Neural cell (in vitro differentiated cells): ENCODE results near the gene TYSND1.

Experiments used
- EP300 ChIP-seq: fragments of 450-650 bp; conservative IDR thresholded peaks from 2 replicates; pipeline ENCODE4 v1.6.1; 2014; ENCODE audit warnings: antibody characterized with exemption, mild to moderate bottlenecking, moderate library complexity; ENCODE audit not compliant: poor library complexity, severe bottlenecking
- EZH2 ChIP-seq: fragments of 200-600, 300-800 bp; shearing (Covaris generic), sonication (generic); IDR thresholded peaks from 2 replicates; pipeline ENCODE4 v1.6.1; 2014; ENCODE audit warnings: antibody characterized with exemption, low read length, borderline replicate concordance, mild to moderate bottlenecking; ENCODE audit not compliant: insufficient read depth, poor library complexity, severe bottlenecking
- MXI1 ChIP-seq: fragments of 450-650 bp; conservative IDR thresholded peaks from 2 replicates; pipeline ENCODE4 v1.6.1; 2014; ENCODE audit warnings: antibody characterized with exemption, mild to moderate bottlenecking; ENCODE audit not compliant: poor library complexity, severe bottlenecking
- POLR2AphosphoS5 ChIP-seq: IDR thresholded peaks from 2 replicates; pipeline ENCODE4 v1.6.1; 2012
- RAD21 ChIP-seq: fragments of 450-650 bp; conservative IDR thresholded peaks from 2 replicates; pipeline ENCODE4 v1.6.1; 2014; ENCODE audit warnings: antibody characterized with exemption, mild to moderate bottlenecking, moderate library complexity
- SMC3 ChIP-seq: fragments of 450-650 bp; conservative IDR thresholded peaks from 2 replicates; pipeline ENCODE4 v1.6.1; 2014; ENCODE audit warnings: antibody characterized with exemption, mild to moderate bottlenecking, moderate library complexity; ENCODE audit not compliant: poor library complexity
- TAF1 ChIP-seq: IDR thresholded peaks from 2 replicates; pipeline ENCODE4 v1.6.1; 2012; ENCODE audit warnings: low read depth
- TF ChIP-seq, protein P1 (sequence below): fragments of 450-650 bp; IDR thresholded peaks from 2 replicates; pipeline ENCODE4 v1.5.1; 2014; ENCODE audit warnings: antibody characterized with exemption, mild to moderate bottlenecking, moderate library complexity; ENCODE audit not compliant: poor library complexity, severe bottlenecking
- TF ChIP-seq, protein P2 (sequence below): IDR thresholded peaks from 2 replicates; pipeline ENCODE4 v1.6.1; 2012; ENCODE audit warnings: borderline replicate concordance

DNA sequence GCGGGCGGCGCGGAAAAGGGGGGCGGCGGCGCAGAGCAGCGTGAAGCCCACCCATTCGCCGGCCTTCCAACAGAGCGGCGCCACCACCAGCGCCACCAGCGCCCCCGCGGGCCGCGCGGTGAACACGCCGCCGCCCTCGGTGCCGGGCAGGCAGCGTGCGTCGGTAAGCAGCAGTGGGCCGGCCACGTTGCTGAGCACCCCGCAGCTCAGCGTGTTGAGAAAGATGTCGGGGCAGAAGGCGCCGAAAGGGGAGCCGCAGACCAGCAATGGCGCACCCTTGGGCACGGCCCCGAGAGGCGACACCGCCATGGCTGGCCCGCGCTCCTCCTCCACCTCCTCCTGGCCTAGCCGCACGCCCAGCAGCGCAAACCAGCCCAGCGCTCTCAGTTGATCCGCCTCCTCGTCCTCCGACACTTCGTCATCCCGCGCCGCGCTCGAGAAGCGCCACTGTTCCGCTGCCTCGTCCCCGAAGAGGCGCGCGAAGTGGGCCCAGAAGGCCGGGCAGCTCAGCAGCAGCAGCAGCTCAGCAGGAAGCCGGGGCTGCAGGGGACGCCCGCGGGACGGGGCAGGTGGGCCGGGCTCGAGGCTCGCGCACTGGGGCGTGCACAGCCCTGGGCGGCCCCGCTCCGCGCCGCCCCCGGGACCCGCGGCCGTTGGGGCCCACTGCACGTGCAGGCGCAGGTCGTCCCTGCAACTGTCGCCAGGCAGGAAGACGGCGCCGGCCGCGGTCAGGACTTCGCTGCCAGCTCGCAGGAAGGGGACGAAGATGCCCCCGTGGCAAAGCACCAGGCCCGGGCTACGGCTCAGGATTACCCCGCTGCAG is 623 bp downstream of the TYSND1 start:
- TF ChIP-seq, protein P1, sequence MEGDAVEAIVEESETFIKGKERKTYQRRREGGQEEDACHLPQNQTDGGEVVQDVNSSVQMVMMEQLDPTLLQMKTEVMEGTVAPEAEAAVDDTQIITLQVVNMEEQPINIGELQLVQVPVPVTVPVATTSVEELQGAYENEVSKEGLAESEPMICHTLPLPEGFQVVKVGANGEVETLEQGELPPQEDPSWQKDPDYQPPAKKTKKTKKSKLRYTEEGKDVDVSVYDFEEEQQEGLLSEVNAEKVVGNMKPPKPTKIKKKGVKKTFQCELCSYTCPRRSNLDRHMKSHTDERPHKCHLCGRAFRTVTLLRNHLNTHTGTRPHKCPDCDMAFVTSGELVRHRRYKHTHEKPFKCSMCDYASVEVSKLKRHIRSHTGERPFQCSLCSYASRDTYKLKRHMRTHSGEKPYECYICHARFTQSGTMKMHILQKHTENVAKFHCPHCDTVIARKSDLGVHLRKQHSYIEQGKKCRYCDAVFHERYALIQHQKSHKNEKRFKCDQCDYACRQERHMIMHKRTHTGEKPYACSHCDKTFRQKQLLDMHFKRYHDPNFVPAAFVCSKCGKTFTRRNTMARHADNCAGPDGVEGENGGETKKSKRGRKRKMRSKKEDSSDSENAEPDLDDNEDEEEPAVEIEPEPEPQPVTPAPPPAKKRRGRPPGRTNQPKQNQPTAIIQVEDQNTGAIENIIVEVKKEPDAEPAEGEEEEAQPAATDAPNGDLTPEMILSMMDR, result peak; percentile 91
- no peak for TF ChIP-seq EP300
- TF ChIP-seq EZH2, result no peak
- TF ChIP-seq, protein P2, sequence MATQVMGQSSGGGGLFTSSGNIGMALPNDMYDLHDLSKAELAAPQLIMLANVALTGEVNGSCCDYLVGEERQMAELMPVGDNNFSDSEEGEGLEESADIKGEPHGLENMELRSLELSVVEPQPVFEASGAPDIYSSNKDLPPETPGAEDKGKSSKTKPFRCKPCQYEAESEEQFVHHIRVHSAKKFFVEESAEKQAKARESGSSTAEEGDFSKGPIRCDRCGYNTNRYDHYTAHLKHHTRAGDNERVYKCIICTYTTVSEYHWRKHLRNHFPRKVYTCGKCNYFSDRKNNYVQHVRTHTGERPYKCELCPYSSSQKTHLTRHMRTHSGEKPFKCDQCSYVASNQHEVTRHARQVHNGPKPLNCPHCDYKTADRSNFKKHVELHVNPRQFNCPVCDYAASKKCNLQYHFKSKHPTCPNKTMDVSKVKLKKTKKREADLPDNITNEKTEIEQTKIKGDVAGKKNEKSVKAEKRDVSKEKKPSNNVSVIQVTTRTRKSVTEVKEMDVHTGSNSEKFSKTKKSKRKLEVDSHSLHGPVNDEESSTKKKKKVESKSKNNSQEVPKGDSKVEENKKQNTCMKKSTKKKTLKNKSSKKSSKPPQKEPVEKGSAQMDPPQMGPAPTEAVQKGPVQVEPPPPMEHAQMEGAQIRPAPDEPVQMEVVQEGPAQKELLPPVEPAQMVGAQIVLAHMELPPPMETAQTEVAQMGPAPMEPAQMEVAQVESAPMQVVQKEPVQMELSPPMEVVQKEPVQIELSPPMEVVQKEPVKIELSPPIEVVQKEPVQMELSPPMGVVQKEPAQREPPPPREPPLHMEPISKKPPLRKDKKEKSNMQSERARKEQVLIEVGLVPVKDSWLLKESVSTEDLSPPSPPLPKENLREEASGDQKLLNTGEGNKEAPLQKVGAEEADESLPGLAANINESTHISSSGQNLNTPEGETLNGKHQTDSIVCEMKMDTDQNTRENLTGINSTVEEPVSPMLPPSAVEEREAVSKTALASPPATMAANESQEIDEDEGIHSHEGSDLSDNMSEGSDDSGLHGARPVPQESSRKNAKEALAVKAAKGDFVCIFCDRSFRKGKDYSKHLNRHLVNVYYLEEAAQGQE, result no peak
- no peak for TF ChIP-seq TAF1
- peak; percentile 91 for TF ChIP-seq MXI1
- peak; percentile 67 for TF ChIP-seq POLR2AphosphoS5
- peak; percentile 46 for TF ChIP-seq SMC3
- TF ChIP-seq RAD21, result peak; percentile 46
